SJSA1 (cell line): ENCODE data around the gene MRPL44. TPM values are rescaled to one million over a fixed set of nuclear protein-coding genes. Genes with fewer than 3 reads are reported as not detected.

ENCODE experiments used
- DNase-seq, 2 experiments: peaks; one replicate each; pipeline ENCODE4 v3.0.0-alpha.2; 2015 to 2020; ENCODE audit warnings: low spot score in 2 of 2, low read depth in 1 of 2
- H3K27ac ChIP-seq: fragments of 250-450 bp; sonication (Bioruptor Pico); 2 replicates; pipeline ENCODE4 v1.5.1; 2020; ENCODE audit warnings: mild to moderate bottlenecking, moderate library complexity
- H3K27me3 ChIP-seq: fragments of 250-450 bp; sonication (Bioruptor Pico); replicated peaks from 2 replicates; pipeline ENCODE4 v1.5.1; 2020; ENCODE audit warnings: mild to moderate bottlenecking, moderate library complexity
- H3K36me3 ChIP-seq: fragments of 250-450 bp; sonication (Bioruptor Pico); 2 replicates; pipeline ENCODE4 v1.5.1; 2020; ENCODE audit warnings: mild to moderate bottlenecking
- H3K4me1 ChIP-seq: fragments of 250-450 bp; sonication (Bioruptor Pico); replicated peaks from 2 replicates; pipeline ENCODE4 v1.6.1; 2021; ENCODE audit warnings: mild to moderate bottlenecking
- H3K4me3 ChIP-seq: fragments of 250-450 bp; sonication (Bioruptor Pico); 2 replicates; pipeline ENCODE4 v1.5.1; 2020; ENCODE audit warnings: mild to moderate bottlenecking
- H3K9me3 ChIP-seq: fragments of 250-450 bp; sonication (Bioruptor Pico); replicated peaks from 2 replicates; pipeline ENCODE4 v1.5.1; 2020; ENCODE audit warnings: mild to moderate bottlenecking
- total RNA-seq: library from RNA; depleted of rRNA; stranded (reverse); fragments of >200 nt; shearing (Covaris generic); gene quantifications from 2 replicates; pipeline ENCODE4 v1.2.3, GENCODE V29; 2014

MRPL44 gene
- total RNA-seq, 1 experiment from 2014 or later: 47.2 TPM

DNA sequence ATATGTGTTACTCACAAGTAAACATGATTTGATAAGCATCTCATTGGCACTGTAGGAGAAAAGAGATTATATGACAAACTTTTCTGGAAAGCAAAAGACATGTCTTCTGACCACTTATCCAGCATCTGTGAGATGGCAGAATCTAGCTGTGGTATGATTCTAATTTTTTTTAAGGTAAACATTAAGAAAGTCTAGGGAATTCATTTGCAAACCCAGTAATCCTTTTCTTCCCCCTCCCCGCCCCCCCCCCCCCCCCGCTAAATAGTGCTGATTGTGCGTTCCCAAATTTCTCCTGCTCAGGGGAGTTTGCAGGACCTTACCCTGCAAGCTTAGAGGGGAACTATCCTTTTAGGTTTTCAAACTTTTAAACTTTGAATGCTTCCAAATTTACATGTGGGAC is 12.1 kb downstream of the MRPL44 start:
- H3K27ac ChIP-seq: no peak overlapping the region
- H3K4me1 ChIP-seq: no peaks in the 10 kb centered on the region
- no peaks in the 10 kb centered on the region for H3K9me3 ChIP-seq
- no peaks in the 10 kb centered on the region for H3K27me3 ChIP-seq
- H3K36me3 ChIP-seq: peaks cover 34% of the 10 kb centered on the region
- no peak overlapping the region for H3K4me3 ChIP-seq
- DNase-seq: no peak

DNA sequence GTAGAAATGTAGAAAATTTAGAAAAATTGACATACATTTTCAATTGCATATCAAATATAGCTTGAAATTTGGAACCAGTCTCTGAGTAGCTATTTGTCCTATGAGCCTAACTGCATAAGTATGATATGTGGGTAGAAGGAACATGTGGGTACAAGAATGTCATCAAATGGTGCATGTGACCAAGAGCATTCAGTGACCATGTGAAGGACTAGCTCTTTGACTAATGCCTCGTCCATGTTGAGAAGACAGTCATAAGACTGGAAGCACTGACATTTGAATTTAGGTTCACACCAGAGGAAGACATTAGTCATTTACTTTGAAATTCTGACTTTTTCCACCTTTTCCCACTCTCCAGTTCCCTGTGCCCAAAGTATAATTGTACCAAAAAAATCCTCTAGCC is 12.6 kb downstream of the MRPL44 start:
- no peak overlapping the region for H3K27ac ChIP-seq
- no peaks in the 10 kb centered on the region for H3K27me3 ChIP-seq
- DNase-seq: no peak
- peaks cover 29% of the 10 kb centered on the region for H3K36me3 ChIP-seq
- no peaks in the 10 kb centered on the region for H3K9me3 ChIP-seq
- no peak overlapping the region for H3K4me3 ChIP-seq
- no peaks in the 10 kb centered on the region for H3K4me1 ChIP-seq

DNA sequence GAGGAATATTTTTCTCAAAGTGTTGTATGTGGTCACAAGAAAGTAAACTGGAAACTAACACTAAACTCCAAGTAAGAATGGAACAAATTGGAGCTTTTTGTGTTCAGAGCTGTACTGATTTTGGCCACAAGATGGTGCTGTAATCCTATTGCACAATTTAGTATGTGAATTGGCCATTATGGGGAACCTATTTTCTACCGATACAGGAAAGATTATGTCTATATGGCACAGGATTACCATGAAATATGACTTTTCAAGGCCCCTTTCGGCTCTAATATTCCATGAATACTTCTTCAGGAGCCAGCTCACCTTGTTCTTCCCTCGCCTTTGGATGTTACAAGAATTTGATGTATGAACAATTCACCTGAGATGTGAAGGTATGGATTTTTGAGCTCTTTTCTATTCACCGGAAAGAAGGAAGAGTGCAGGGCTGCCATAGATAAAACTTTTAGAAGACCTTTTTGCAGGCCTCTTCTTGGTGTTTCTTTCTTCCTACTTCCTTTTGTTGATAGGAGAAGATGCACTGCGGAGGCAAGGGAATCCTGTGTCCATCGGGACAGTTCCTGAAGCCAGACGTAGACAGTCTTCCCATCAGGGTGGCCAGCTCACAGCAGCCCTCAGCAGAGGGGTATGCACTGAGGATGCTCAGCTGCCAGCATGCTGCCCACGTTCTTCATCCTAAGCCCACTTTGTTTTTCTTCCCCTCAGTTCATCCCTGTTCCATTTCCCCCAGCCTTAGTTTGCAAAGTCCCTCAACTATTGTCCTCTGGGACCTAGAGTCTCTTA is 13.3 kb downstream of the MRPL44 start:
- Histone ChIP-seq H3K27ac (no peak overlapping the region), H3K4me3 (no peak overlapping the region), H3K36me3 (peaks cover 29% of the 10 kb centered on the region), H3K27me3 (no peaks in the 10 kb centered on the region), H3K4me1 (peaks cover 5% of the 10 kb centered on the region), H3K9me3 (no peaks in the 10 kb centered on the region)
- peak in 1 of 2 experiments; percentile 61 for DNase-seq

DNA sequence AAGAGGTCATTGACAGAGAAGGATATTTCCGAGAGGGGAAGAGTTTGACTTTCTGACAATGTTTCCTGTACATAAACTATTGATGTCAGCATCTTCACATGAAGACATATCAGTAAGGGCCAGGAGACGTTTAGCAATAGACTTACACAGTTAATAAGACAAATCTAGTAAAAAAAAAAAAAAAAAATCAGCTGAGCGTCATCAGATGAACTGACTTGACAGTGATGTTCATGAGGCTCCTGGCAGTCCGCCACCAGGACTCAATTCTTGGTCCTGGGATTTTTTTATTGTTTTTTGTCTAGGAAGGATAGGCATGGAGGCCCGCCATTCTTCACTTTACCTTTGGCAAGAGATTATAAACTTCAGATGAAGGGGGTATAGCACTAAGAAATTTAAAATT is 14.5 kb downstream of the MRPL44 start:
- peaks cover 19% of the 10 kb centered on the region for H3K36me3 ChIP-seq
- H3K9me3 ChIP-seq: no peaks in the 10 kb centered on the region
- H3K27me3 ChIP-seq: no peaks in the 10 kb centered on the region
- H3K4me3 ChIP-seq: no peak overlapping the region
- no peak for DNase-seq
- peaks cover 17% of the 10 kb centered on the region for H3K4me1 ChIP-seq
- H3K27ac ChIP-seq: no peak overlapping the region

DNA sequence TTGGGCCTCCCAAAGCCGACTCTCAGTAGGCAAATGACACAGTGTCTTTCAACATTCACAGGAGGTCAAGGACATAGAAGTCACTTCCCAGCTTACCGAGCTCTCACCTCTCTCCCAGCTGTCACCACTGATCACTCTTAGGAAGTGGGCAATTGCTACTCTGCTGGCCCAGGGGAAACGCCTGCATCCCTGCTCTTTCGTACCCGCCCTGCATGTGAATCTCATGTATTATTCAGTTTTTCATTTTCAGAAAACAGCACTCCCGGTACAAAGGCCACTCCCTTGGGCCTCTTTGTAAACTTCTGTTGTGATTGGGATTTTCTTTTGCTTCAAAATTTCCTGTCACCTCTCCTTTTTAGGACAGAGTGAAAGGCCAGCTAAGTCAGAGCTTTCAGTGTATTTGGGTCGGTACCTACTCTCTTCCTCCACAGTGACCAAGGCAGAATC is 15.4 kb downstream of the MRPL44 start:
- Histone ChIP-seq H3K9me3 (no peaks in the 10 kb centered on the region), H3K36me3 (peaks cover 9% of the 10 kb centered on the region; the same call in 1 of the 2 replicates), H3K4me3 (no peak overlapping the region), H3K4me1 (peaks cover 26% of the 10 kb centered on the region), H3K27ac (no peak overlapping the region), H3K27me3 (no peaks in the 10 kb centered on the region)
- DNase-seq: no peak

DNA sequence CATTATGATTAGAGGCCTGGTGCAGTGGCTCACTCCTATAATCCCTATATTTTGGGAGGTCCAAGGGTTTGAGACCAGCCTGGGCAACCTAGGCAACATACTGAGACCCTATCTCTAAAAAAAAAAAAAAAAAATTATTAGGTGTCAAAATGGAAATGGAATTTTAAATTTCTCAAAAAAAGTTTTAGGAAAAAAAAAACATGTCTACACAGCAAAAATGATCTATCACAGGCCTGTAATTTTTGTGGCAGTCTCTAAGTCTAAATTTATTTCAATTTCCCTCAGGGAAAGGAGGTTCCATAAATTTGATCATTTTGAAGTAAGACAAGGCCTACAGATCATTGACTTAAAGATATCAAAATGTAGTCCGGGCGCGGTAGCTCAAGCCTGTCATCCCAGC is 16.3 kb downstream of the MRPL44 start:
- Histone ChIP-seq H3K27me3 (no peaks in the 10 kb centered on the region), H3K36me3 (peaks cover 1% of the 10 kb centered on the region; the same call in 1 of the 2 replicates), H3K27ac (no peak overlapping the region), H3K4me1 (peaks cover 27% of the 10 kb centered on the region), H3K9me3 (no peaks in the 10 kb centered on the region), H3K4me3 (no peak overlapping the region)
- DNase-seq: no peak

DNA sequence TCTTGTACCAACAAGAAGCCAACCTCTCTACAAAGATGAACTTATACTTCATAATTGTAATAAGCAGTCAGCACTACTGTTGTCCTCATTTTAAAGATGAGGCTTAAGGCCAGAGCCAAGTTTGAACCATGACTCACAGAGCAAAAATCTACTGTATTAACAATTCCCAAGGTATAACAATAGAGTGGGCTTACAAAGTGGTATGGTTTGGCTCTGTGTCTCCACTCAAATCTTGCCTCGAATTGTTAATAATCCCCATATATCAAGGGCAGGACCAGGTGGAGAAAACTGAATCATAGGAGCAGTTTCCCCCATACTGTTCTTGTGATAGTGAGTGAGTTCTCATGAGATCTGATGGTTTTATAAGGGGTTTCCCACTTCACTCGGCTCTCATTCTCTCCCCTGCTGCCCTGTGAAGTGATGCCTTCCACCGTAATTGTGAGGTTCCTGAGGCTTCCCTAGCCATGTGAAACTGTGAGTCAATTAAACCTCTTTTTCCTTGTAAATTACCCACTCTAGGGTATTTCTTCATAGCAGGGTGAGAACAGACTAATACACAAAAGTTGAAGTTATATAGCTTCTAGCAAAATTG is 19.5 kb downstream of the MRPL44 start:
- Histone ChIP-seq H3K4me1 (peaks cover 36% of the 10 kb centered on the region), H3K4me3 (no peak overlapping the region), H3K27ac (peak overlapping the region; percentile 41; the same call in 1 of the 2 replicates), H3K9me3 (no peaks in the 10 kb centered on the region), H3K27me3 (no peaks in the 10 kb centered on the region), H3K36me3 (peaks cover 18% of the 10 kb centered on the region)
- DNase-seq: peak in 1 of 2 experiments; percentile 81

DNA sequence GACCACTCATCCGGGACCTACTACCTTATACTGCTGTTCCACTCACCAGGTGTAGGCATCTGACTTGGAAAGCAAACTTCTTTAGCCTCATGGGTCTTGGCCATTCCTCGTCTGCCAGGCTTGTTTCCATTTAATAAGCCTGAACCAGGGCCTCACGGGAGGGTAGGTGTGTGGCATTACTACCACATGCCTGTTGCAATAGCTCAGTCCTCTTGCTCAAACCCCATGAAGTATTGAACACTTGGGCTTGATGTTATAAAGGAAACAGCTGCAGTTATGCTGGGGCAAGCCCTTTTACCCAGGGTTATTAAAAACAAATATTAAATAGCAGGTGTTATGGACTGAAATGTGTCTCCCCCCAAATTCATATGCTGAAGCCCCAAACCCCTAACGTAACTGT is 21.2 kb downstream of the MRPL44 start:
- peaks cover 26% of the 10 kb centered on the region for H3K36me3 ChIP-seq
- H3K9me3 ChIP-seq: no peaks in the 10 kb centered on the region
- no peak overlapping the region for H3K27ac ChIP-seq
- peaks cover 36% of the 10 kb centered on the region for H3K4me1 ChIP-seq
- DNase-seq: no peak
- no peak overlapping the region for H3K4me3 ChIP-seq
- no peaks in the 10 kb centered on the region for H3K27me3 ChIP-seq

DNA sequence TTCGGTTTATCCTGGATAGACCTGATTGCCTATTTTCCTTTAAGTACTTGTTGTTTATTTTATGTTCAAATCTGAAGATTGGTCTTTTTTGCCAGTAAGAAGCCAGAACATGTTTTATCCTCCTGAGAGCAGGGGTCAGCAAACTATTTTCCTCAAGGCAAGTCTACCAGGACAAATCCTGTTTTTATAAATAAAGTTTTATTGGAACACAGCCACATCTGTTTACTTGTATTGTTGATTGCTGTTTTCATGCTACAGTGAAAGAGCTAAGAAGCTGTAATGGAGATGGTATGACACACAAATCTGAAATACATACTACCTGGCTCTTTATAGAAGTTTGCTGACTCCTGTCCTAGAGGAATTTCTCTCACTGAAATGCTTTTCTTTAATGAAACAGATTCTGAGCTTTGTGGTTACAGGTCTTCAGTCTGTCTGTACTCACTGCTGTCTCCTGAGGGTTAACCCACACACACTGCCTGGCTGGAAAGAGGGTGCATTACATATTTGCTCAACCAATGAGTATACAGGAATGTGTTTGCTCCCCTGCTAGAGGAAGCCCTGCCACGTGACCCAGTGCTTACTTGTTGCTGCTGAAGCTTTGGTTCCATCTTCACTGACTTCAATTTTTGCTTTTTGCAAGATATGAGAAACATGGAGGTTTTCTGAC is 22.6 kb downstream of the MRPL44 start:
- Histone ChIP-seq H3K9me3 (no peaks in the 10 kb centered on the region), H3K27me3 (no peaks in the 10 kb centered on the region), H3K36me3 (peaks cover 35% of the 10 kb centered on the region), H3K4me1 (peaks cover 36% of the 10 kb centered on the region), H3K27ac (no peak overlapping the region), H3K4me3 (no peak overlapping the region)
- peak in 1 of 2 experiments; percentile 33 for DNase-seq

DNA sequence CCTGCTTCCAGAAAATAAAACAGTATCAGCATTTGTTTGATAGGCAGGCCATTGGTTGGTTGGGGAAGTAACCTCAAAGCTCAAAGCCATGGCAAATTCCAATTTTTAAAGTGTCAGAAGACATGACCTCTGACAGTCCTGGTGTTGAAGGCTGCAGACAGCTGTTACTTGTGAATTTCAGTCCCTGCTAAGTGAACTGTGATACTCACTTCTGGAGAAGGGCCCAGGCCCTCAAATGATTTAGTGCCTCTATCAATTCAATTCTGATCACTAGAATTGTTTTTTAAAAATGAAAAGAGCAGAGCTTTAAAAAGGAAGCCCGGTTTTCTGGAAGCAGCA is 23.1 kb downstream of the MRPL44 start:
- no peaks in the 10 kb centered on the region for H3K9me3 ChIP-seq
- no peaks in the 10 kb centered on the region for H3K27me3 ChIP-seq
- peaks cover 35% of the 10 kb centered on the region for H3K36me3 ChIP-seq
- H3K4me1 ChIP-seq: peaks cover 32% of the 10 kb centered on the region
- no peak overlapping the region for H3K4me3 ChIP-seq
- no peak for DNase-seq
- no peak overlapping the region for H3K27ac ChIP-seq

DNA sequence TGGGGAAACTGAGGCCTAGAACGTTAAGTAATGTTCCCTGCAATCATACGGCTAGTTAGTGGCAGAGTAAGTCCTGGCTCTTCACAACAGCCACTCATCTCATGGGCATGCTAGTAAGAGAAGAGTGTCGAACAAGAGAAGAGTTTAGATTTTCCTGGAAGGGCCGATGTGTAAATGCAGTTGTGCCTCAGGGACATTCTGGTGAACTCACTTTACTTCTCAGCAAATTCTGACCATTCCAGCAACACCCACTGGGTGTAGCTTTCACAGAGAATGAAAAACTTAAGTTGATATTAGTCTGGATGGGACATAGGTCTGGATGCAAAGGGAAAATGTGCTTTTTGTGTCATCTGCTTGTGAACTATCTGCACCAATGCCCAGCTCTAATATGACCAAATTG is 23.5 kb downstream of the MRPL44 start:
- Histone ChIP-seq H3K4me3 (no peak overlapping the region), H3K27me3 (no peaks in the 10 kb centered on the region), H3K27ac (no peak overlapping the region), H3K9me3 (no peaks in the 10 kb centered on the region), H3K4me1 (peaks cover 28% of the 10 kb centered on the region), H3K36me3 (peaks cover 39% of the 10 kb centered on the region)
- DNase-seq: no peak

DNA sequence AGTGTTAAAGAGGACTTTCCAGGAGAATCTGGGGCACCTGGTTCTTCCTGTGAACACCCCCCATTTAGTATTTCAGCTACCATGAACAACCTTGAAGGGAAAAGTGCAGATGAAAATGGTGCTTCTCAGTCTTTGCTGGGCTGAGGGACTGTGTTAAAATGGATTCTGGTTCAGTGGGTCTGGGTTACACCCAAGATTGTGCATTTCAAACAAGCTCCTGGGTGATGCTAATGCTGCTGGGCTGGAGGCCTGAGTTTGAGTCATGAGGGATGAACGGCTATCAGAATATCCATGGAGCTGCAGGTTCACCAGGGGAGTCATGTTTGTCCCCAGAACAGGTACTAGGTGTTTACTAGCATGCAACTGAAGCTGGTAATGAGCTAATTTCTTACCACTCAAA is 24.0 kb downstream of the MRPL44 start:
- Histone ChIP-seq H3K27me3 (no peaks in the 10 kb centered on the region), H3K36me3 (peaks cover 40% of the 10 kb centered on the region), H3K9me3 (no peaks in the 10 kb centered on the region), H3K4me3 (no peak overlapping the region), H3K27ac (no peak overlapping the region), H3K4me1 (peaks cover 24% of the 10 kb centered on the region)
- no peak for DNase-seq

DNA sequence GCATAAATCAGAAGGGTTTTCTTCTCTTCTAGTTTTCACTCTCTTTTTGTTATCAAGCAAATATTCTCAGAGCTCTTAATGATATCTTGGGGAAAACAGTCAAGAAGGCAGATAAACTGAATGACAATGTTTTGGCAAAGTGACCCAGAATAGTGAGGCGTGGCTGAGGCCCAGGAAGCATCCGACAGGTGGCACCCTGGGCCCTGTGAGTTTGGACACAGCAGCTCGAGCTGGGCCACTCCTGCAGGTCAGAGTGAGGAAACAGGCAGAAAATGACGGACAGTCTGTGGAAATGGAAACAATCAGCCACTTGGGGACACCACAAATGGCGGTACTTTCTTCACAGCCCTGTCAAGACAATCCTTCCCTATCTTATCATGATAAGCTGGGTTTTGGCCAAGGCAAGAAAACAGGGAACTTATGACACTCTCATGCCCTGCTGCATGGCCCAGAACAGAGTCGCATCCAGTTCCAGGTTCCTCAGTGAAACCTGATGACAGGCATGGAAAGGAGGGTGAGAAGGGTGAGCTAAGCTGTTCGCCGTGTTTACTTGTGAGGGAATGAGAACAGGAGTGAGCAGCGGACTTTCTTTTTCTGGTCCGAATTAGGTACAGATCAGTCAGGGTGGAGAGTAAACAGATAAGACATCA is 32.1 kb downstream of the MRPL44 start:
- no peaks in the 10 kb centered on the region for H3K9me3 ChIP-seq
- H3K4me3 ChIP-seq: no peak overlapping the region
- H3K27me3 ChIP-seq: no peaks in the 10 kb centered on the region
- no peak for DNase-seq
- peaks cover 22% of the 10 kb centered on the region for H3K36me3 ChIP-seq
- H3K27ac ChIP-seq: no peak overlapping the region
- H3K4me1 ChIP-seq: peaks cover 3% of the 10 kb centered on the region

DNA sequence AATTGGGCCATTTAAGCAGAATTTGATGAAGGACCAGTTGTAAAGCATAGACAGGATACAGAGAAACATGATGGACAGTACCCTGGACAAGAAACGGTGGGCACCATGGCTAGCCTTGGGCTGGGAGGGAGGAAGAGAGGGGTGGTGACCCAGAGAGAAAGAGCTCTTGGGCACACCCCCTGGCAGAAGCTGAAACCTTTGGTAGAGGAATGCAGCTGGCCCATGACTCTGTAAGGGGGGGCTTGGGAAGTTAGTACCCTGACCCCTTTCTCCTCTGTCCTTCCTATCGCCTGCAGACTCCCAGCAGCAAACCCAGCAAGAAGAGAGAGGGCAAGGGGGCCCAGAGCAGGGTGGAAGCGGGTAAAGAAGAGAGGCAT is 32.6 kb downstream of the MRPL44 start:
- Histone ChIP-seq H3K9me3 (no peaks in the 10 kb centered on the region), H3K4me3 (no peak overlapping the region), H3K4me1 (peaks cover 3% of the 10 kb centered on the region), H3K27me3 (no peaks in the 10 kb centered on the region), H3K36me3 (peaks cover 19% of the 10 kb centered on the region), H3K27ac (no peak overlapping the region)
- no peak for DNase-seq
